Ascending aorta (tissue), 2 donors: Measurements from ENCODE around the gene RNF121. TPM values are rescaled to one million over a fixed set of nuclear protein-coding genes. Genes with fewer than 3 reads are reported as not detected.

Experiments
- DNase-seq, 2 donors: peaks; one replicate each; pipeline ENCODE4 v3.0.0-alpha.2; 2019; ENCODE audit warnings: low spot score in 2 of 2
- H3K27ac ChIP-seq, 2 donors: fragments of 200-600 bp; sonication (generic); one replicate each; pipeline ENCODE4 v1.5.1; 2016 to 2017; ENCODE audit warnings: mild to moderate bottlenecking in 1 of 2
- H3K27me3 ChIP-seq: fragments of 200-600 bp; sonication (generic); one replicate; pipeline ENCODE4 v1.5.1; 2017
- H3K36me3 ChIP-seq, 2 donors: fragments of 200-600 bp; sonication (generic); one replicate each; pipeline ENCODE4 v1.5.1; 2016
- H3K4me1 ChIP-seq, 2 donors: fragments of 200-600 bp; sonication (generic); one replicate each; pipeline ENCODE4 v1.5.1; 2016 to 2017; ENCODE audit warnings: mild to moderate bottlenecking in 1 of 2
- H3K4me3 ChIP-seq, 2 donors: fragments of 200-600 bp; sonication (generic); one replicate each; pipeline ENCODE4 v1.5.1; 2016 to 2017; ENCODE audit warnings: mild to moderate bottlenecking in 1 of 2
- H3K9me3 ChIP-seq, 2 donors: fragments of 200-600 bp; sonication (generic); one replicate each; pipeline ENCODE4 v1.5.1; 2016
- intact Hi-C: fragments of 100-400 bp; cut with DNase I; formaldehyde crosslinking; loops from one replicate; pipeline ENCODE4 v1.15.1; 2023
- total RNA-seq: library from RNA; depleted of rRNA; stranded (reverse); fragments of >200 nt; gene quantifications from one replicate; pipeline ENCODE4 v1.1.0, GENCODE V29; 2016
- TF ChIP-seq, protein P1 (sequence below), 3 experiments: fragments of 200-600 bp in 2 of 3; fragments of 450-650 bp in 1 of 3; sonication (generic) in 2 of 3; IDR thresholded peaks; one replicate each; pipeline ENCODE4 v1.5.1; 2016 to 2019; ENCODE audit warnings: antibody characterized with exemption in 3 of 3, mild to moderate bottlenecking in 1 of 3, moderate library complexity in 1 of 3

The RNF121 gene
- total RNA-seq, 1 donor from 2014 or later: 5.0 TPM

DNA sequence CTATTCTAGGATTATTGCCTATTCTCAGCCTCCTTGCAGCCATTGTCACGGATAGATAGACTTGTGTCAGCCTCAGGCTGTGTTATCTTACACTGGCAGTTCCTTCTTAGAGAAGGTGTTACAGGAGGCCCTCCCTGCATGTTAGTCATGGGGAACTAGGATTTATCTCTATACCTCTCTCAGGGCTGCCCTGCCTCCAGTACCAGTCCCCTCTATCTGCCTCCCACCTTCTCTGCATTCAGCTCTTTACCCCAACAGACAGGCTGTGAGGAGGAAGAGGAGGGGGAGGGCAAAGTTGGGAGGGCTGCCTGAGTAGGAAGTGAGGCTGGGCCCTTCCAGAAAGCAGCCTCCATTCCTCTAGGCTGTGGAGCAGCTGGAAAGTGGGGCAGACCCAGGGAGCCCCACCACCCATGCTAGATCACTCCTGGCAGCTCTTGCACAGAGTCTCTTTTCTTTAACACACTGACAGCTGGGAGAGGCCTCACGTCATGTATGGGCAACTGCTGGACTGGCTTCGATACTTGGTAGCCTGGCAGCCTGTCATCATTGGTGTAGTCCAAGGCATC is 67.0 kb downstream of the RNF121 start:
- DNase-seq: no peak
- no peaks in the 10 kb centered on the region for H3K27me3 ChIP-seq
- peaks cover 8% of the 10 kb centered on the region in 2 donors for H3K4me1 ChIP-seq
- no peak overlapping the region for H3K27ac ChIP-seq
- no peak overlapping the region for H3K4me3 ChIP-seq
- no peaks in the 10 kb centered on the region for H3K9me3 ChIP-seq
- TF ChIP-seq, protein P1, sequence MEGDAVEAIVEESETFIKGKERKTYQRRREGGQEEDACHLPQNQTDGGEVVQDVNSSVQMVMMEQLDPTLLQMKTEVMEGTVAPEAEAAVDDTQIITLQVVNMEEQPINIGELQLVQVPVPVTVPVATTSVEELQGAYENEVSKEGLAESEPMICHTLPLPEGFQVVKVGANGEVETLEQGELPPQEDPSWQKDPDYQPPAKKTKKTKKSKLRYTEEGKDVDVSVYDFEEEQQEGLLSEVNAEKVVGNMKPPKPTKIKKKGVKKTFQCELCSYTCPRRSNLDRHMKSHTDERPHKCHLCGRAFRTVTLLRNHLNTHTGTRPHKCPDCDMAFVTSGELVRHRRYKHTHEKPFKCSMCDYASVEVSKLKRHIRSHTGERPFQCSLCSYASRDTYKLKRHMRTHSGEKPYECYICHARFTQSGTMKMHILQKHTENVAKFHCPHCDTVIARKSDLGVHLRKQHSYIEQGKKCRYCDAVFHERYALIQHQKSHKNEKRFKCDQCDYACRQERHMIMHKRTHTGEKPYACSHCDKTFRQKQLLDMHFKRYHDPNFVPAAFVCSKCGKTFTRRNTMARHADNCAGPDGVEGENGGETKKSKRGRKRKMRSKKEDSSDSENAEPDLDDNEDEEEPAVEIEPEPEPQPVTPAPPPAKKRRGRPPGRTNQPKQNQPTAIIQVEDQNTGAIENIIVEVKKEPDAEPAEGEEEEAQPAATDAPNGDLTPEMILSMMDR (IDR thresholded peaks at IDR 0.05): no peak
- H3K36me3 ChIP-seq: peaks cover 11 to 35% of the 10 kb centered on the region in 2 donors
- intact Hi-C loops: no loop called here

DNA sequence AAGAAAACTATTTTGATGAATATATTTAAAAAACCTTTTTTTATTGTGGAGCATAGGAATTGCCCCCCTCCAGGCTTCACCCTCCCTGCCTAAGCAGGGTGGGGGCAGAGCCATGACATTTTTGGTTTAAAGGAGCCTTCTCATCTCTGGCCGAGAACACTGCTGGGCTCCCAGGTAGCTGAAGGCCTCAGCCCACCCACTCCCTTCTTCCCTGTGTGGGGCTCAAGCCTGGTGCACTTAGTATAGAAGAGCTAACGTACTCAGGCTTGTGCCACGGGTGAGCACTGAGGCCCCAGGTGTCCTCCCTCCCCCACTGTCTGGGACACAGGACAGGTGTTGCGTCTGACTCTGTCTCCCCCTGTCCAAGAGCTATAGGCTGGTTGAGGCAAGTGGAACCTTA is 67.7 kb downstream of the RNF121 start:
- no peaks in the 10 kb centered on the region for H3K27me3 ChIP-seq
- no peak overlapping the region for H3K27ac ChIP-seq
- no peak overlapping the region for H3K4me3 ChIP-seq
- DNase-seq: no peak
- TF ChIP-seq, protein P1 (IDR thresholded peaks at IDR 0.05): no peak
- peaks cover 12 to 37% of the 10 kb centered on the region in 2 donors for H3K36me3 ChIP-seq
- no peaks in the 10 kb centered on the region for H3K9me3 ChIP-seq
- intact Hi-C loops: no loop called here
- H3K4me1 ChIP-seq: peaks cover 8% of the 10 kb centered on the region in 2 donors

DNA sequence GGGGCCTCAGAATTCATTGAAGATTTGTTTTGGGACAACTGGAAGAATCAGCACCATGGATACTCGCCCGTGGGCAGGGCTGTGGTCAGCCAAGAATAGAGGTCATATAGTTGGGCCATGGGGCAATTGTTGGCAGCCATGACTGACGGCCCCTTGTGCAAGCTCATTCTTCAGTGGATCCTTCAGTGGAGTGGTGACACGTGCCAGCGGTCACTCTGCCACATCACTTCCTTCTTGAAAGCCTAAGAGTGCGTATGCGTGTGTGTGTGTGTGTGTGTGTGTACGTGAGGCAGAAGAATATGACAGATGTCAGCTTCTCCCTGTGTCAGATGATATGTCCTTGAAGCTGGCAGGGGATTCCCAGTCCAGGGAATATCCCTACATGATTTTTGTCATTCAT is 68.1 kb downstream of the RNF121 start:
- peaks cover 8% of the 10 kb centered on the region in 2 donors for H3K4me1 ChIP-seq
- H3K27ac ChIP-seq: no peak overlapping the region

DNA sequence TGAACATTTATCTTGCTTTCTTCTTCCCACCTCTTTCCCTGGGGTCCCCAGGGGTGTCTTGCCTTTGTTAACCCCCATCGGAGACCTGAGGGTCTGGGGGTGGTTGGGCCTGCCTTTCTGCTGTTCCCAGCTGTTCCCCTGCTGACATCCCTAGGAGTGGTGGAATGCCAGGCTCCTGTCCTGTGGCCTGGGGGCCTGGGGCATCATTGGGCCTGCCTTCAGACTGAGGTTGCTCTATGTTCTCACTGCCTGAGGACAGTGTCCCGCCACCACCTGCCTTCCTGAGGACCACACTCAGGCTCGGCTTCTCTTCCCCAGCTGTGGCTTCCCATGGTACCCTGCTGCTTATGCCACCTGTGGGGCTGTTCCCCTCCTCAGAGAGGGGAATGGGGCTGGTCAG is 68.7 kb downstream of the RNF121 start:
- H3K27me3 ChIP-seq: no peaks in the 10 kb centered on the region
- DNase-seq: no peak
- peaks cover 22 to 43% of the 10 kb centered on the region in 2 donors for H3K36me3 ChIP-seq
- H3K4me1 ChIP-seq: peaks cover 8% of the 10 kb centered on the region in 2 donors
- intact Hi-C loops: no loop called here
- TF ChIP-seq, protein P1 (IDR thresholded peaks at IDR 0.05): no peak
- no peaks in the 10 kb centered on the region for H3K9me3 ChIP-seq
- no peak overlapping the region for H3K27ac ChIP-seq
- H3K4me3 ChIP-seq: no peak overlapping the region

More for the DNA sequence above, 68.1 kb downstream of the RNF121 start:
- no peak overlapping the region for H3K4me3 ChIP-seq
- TF ChIP-seq, protein P1 (IDR thresholded peaks at IDR 0.05): no peak
- H3K27me3 ChIP-seq: no peaks in the 10 kb centered on the region
- intact Hi-C loops: no loop called here
- H3K9me3 ChIP-seq: no peaks in the 10 kb centered on the region
- peaks cover 16 to 40% of the 10 kb centered on the region in 2 donors for H3K36me3 ChIP-seq
- peak in 1 of 2 donors; percentile 59 for DNase-seq

DNA sequence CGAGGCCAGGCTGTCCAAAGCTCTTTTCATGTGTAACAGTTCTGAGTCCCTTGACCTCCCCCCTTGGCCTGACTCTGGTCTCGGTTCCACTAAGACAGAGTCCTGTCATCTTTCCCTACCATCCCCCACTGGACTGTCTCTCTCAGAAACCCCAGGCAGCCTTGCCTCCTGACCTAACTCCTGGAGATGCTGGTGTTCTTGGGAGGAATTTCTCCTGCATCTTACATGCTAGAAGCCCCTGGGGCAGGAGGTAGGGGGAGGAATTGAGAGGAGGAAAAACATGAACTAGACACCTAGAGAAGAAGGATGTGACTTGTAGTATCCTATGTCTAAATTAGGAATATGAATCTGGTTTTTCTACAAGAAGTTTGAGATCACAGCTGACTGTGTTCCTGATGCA is 69.2 kb downstream of the RNF121 start:
- Histone ChIP-seq H3K36me3 (peaks cover 27 to 42% of the 10 kb centered on the region in 2 donors), H3K9me3 (no peaks in the 10 kb centered on the region), H3K4me3 (no peak overlapping the region), H3K4me1 (peaks cover 8% of the 10 kb centered on the region in 2 donors), H3K27me3 (no peaks in the 10 kb centered on the region), H3K27ac (peak overlapping the region; percentile 59 to 67)
- TF ChIP-seq, protein P1 (IDR thresholded peaks at IDR 0.05): no peak
- intact Hi-C loops: no loop called here
- no peak for DNase-seq
